ENCODE measurements around the gene CELSR1.
A peak's percentile ranks its signal among the peaks of the same experiment; 100 is the strongest.

CELSR1 gene

DNA sequence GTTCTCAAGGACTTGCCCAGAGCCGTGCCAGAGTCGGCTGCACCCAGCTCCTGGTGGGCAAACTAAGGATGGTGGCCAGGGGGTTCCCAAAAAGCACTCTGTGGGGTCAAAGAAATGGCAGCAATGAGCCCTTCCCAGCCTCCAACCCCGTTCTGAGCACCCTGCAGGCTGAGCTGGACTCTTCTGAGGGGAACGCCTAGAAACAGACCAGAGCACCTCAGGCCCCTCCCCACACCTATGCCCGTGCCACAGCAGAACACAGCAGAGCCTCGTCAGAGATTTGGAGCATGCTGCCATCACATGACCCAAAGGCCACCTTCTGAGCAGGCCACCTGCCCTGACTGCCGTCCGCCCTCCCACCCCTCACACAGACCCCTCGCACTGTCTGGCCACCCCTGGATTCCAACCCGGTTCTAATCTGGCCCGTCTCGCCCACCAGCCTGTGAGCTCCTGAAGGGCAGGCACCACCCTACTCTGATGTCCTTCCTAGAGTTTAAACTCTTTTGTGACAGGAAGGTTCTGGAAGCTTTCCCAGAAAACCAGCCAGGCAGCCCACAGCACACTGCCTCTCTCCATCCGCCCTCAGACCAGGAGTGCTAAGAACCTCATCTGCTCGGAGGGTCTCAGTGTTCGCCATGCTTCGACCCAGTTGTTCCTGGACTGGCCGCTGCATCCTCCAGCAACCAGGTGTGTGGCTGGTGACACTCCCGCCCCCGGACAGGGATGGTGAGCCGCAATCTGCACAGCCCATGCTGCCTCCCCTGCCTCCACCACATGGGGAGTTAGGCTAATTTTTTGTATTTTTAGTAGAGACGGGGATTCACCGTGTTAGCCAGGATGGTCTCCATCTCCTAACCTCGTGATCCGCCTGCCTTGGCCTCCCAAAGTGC lies 97.6 kb downstream of the CELSR1 start:
- DNase-seq = no peak

DNA sequence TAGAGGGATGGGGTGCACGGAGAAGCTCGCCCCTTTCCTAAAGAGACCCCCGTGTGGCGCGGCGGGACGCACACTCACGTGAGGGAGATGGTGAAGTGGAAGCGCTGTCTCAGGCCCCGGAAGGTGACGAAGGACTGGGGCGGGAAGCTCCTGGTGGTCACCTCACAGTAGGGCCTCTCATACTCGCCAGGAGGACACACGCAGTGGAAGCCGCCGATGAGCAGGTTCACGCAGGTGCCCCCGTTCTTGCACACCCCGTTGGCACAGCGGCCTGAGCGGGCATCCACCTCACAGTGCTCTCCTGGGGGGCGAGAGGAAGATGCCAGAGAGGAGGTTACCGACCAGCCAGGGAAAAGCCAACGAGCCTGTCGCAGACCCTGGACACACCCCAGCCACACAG lies 98.3 kb downstream of the CELSR1 start:
- DNase-seq = no peak

DNA sequence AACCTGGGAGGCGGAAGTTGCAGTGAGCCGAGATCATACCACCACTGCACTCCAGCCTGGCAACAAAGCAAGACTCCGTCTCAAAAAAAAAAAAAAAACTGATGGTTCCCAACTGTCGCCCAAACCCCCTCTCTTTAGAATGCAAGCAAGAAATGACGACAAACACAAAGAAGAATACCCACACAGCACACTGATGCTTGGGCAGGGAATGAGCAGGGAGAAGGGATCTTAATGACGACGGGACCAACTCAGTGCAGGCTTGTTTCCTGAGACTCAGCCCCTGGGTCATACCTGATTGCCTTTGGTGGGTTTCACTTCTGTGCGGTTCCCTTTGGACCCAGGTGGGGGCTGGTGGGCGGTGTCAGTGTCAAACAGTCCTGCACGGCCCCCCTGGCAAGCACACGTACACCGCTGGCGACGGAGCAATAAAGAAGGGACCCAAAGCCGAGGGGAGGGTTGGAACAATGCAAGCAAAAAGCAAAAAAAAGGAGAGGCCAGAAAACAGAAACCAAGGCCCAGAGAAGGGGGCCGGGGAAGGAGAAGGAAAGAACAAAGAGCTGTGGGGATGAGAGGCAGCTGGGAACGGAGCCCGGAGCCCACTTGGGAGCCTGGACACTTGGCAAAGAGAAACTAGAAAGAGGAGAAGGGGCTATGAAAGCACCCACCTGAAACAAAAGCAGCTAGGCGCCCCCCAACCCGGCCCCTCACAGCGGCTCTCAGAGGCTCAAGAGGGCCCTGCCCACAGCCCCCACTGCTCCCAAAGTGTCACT lies 99.6 kb downstream of the CELSR1 start:
- no peak for DNase-seq

DNA sequence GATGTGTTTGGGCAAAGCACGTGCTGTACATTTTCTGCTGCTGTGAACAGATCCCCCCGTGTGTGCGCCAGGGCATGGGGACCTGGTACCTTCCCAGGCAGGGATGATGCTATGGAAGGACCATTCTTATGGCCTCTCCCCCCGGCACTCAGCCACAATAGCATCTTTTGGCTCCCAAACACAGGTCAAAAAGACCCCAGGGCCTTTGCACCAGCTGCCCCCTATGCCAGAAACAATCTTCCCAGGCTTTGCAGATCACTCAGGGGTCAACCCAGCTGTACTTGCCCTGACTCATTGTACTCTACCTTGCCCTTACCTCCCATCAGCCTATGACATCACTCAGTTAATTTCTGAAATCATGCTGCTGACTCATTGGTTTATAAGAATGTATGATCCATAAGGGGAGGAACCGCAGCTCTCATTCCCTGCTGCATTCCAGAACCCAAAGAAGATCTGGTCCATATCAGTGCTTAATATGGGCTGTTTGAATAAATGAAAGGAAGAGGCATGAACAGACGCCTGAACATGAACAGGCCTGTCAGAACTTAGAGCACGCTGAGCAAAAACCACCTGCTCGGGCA lies 100.7 kb downstream of the CELSR1 start:
- no peak for DNase-seq

DNA sequence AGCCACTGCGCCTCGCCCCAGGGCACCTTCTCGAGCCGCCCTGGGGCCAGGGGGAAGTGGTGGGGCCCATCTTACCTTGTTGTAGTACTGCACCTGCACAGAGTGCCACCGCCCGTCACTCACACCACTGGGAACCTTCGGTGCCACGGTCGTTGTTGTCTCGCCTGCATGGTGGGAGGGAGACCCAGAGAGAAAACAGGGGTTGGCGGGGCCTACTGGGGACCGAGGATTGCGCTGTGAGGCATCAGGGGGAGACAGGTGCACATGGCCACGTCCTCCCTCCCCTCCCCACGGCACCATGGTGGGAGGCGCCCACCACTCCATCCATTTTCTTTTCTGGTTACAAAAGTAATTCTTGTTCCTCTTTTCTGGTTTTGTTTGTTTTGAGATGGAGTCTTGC lies 104.1 kb downstream of the CELSR1 start:
- DNase-seq = no peak

DNA sequence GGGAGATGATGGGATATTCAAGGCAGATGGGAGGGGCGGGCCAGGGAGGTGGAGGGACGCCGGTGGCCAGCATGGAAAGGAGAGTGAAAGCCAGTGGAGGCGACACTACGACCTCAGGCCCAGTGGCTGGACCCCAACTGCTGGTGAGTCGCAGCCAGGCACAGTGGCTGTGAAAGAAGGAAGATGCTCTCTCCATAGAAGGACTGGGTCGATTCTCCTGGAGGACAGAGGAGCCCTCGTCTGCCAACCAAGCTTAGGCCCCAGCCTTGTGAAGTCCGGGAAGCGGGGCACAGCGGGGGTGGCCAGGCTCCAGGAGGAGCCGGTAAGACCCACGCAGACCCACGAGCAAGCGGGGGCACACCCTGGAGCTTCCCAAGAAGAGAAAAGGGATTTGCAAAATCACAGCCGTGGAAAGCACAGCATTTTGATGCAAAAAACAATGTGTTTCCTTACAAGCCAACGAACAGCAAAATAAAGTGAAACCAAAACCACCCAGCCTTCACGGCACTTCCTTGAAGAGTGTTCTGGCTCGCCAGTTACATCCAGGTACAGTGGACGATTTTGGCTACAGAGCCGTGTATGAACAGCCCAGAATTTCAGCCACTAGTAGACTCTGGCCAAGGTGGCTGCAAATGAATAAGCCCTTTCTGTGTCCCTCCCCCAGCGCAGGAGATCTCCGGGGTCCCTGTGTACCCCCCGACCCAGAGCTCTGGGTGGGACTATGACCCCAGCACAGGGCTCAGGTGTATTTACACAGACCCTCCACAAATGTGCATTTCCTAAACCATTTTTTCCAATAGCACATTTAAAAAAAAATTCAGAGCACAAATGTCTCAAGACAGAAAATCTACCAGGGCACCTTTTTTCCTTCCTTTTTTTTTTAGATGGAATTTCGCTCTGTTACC lies 105.0 kb downstream of the CELSR1 start:
- no peak for DNase-seq

DNA sequence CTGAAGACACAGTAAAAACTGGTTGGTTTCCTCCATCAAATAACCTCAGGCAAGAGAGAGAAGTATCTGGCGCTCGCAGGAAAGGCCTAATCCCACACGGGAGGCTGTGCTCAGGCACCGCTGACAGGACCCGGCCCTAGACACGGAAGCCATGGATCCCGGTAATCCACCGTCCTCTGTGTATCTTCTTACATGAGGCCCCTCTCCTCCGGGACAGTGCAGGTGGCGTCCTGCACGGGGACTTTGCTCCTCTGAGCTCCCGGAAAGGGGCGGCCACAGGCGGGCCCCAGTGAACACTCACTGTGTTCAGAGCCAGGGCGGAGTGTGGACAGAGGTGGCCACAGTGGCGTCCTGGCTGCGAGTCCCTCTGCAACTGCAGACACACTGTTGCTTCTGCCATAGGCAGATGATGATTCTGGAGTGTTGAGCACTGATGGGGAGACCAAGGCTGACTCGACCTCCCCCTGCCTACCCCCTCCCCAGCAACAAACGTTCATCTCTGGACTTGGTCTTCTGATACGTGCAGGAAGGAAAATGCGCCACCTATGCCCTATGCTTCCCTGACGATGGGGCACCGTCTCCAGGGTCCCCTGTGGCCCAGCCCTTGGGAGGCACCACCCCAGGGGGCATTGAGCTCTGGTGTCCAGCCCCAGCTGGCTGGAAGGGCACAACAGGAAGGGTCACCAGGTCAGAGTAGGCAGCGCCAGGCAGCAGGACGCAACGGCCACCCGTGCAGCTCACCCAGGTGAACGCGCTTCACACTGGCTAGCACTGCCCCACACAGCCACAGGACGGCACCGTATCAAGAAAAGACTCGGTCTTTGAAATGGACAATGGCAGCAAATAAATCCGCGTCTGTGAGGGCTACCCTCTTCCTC lies 106.2 kb downstream of the CELSR1 start:
- no peak for DNase-seq

DNA sequence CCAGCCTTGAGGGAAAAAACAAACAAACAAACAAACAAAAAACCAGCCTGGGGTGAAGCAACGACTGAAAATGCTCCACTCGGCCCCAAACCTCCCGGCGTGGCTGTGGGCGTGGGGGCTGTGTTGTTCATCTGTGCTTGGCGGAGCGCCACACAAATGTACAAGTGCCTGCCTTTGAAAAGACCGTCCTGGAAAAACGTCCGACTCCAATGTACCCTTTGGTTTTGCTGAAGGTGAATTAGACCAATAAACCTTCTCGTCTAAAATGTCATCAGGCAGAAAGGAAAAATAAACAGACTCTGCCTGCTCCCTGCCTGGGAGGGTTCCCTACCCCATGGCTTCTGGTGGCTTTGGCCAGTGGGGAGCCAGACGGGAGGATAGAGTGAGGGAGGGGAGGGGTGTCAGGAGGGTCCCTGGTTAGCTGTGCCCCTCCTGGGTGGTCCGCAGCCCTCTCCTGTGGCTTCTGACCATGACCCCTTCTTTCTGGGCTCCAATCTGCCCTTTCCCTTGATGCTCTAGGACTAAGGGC lies 108.0 kb downstream of the CELSR1 start:
- no peak for DNase-seq

DNA sequence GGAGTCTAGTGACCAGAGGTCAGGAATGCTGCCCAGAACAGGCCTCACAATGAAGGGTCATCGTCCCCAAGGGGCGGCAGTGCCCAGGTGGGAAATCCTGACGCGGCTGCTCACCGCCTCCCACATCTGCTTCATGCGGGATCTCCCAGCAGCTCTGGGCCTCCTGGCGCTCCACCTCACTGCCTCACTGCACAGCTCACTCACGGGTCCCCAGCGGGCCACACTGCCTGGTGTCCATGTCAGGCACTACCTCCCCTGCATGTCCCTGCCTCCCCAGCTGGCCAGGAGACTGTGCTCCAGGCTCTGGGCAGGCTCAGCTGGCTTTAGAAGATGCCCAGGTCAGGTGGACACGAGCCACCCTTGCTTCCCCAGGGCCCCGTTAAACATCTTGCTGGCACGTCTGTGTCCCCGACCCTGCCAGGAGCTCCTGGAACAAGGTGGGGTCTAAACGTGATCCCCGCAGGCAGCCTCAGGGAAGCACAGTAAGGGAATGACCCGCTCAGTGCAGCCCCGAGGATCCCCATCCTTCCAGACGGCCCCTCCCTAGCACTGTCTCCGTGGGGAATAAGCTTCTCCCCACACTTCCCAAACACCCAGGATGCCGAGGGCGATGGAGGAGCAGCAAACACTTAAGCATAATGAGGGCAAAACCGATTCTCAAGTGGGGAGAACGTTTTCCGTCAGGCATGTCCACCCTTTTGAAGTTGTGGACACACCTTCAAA lies 108.7 kb downstream of the CELSR1 start:
- DNase-seq = no peak

DNA sequence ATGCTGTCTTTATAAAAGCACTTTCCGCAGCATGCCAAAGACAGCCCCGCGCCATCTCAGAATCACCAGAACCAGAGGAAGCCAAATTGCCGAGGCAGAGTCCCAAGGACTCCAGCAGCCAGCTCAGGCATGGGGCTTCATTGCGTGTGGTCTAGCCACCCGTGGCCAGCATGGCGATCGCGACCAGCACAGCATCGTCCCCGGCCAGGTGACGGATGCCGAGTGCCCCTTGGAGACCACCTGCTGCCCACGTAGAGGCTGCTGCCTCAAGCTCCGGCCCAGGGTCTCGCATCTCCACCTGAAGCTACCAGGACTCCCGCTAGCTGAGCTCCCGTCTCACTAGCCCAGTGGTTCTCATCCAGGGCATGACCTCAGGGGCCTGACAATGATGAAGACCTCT lies 109.2 kb downstream of the CELSR1 start:
- DNase-seq = no peak

DNA sequence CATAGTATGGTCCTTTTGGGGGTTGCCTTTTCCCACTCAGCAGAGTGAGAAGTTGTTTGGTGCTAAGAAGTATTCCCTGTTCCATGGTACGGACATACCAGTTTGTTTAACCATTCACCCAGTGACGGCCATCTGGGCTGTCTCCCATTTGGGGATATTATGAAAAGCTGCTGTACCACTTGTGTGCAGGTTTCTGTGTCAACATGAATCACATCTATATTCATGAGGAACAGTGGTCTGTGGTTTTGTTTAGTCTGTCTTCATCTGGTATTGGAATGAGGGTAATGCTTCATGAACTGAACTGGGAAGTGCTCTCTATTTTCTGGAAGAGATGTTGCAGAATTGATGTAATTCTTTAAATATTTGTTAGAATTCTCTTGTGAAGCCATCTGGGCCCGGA lies 112.4 kb downstream of the CELSR1 start:
- DNase-seq = no peak

DNA sequence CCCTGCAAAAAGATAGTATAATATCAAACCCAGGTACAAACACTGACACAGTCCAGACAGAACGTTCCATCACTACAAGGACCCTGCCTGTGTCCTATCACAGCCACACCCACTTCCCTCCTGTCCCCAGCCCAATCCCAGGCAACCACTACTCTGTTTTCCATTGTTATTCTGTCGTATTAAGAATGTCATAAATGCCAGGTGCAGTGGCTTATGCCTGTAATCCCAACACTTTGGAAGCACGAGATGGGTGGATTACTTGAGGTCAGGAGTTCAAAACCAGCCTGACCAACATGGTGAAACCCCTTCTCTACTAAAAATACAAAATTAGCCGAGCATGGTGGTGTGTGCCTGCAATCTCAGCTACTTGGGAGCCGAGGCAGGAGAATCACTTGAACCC lies 112.9 kb downstream of the CELSR1 start:
- no peak for DNase-seq

DNA sequence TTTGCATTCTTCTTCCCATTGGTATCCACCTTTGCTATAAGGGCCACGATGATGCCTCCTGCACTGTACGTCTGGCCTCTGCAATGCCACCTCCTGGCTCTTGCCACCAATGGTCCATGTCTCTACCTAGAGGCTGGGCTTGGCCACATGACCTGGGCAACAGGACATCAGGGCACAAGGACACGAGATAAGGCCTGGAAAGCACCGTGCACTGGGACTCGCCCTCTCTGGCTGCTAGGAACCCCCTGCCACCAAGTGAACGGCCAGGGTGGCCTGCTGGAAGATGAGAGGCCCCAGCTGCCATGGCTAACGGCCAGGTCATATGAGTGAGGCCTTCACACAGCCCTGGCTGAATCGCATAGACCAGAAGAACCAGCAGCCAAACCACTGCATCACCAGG lies 114.5 kb downstream of the CELSR1 start:
- DNase-seq = peak; percentile 45

DNA sequence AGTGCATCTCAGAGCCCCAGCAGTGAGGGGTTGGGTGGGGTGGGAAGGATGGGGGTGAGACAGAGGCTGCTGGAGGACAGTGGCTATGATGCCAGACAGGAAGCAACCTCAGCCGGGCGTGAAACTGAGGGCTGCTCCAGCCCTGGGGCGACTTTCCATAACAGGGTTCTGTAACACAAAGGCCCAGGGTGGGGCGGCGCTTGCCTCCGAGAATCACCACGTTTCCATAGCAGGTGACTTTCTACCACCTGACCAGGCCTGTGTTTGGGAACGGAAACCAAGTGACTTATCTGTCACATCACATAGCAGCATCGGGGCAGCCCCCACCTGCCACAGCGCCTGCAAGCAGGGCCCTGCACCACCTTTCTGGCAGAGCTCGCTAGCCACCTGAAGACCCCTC lies 116.2 kb downstream of the CELSR1 start:
- DNase-seq = no peak

DNA sequence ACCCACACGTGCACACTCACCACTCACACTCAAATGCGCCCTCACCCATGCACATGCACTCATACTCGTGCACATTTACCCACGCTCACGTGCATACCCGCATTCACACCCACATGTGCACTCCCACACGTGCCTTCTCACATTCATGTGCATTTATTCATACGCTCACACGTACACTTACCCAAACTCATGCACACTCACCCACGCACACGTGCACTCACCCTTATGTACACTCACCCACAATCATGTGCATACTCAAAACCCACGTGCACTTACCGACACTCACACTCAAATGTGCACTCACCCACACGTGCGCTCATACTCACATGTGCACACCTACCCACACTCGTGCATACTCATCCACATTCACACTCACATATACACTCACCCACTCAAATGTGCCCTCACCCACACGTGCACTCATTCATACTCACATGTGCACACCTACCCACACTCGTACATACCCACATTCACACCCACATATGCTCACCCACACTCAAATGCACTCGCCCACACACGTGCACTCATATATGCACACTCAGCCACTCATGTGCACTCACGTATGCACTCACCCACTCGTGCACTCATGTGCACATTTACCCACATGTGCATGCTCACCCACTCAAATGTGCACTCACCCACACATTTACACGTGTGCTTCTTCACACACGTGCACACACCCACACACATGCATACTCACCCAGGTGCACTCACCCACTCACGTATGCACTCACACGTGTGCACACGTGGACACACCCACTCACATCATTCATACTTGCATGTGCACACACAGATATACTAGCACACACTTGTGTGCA lies 117.5 kb downstream of the CELSR1 start:
- DNase-seq = no peak

DNA sequence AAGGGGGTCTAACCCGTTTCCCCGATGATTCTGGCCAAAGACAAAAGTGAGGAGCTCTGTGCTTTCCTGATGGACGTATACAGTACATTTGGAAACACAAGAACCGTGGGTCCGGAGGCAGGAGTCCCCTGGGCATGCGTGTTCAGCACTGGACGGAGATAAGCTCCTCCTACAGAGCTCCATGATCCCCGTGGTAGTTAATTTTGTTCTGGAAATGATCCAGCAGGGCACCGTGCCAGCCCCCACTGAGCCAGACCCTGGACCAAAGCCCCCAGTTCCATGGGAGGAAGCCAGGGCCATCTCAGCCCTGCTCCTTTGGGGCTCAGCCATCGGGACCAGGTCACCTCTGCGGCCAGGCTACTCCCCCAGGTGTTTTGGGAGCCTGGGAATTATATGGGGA lies 118.6 kb downstream of the CELSR1 start:
- no peak for DNase-seq

DNA sequence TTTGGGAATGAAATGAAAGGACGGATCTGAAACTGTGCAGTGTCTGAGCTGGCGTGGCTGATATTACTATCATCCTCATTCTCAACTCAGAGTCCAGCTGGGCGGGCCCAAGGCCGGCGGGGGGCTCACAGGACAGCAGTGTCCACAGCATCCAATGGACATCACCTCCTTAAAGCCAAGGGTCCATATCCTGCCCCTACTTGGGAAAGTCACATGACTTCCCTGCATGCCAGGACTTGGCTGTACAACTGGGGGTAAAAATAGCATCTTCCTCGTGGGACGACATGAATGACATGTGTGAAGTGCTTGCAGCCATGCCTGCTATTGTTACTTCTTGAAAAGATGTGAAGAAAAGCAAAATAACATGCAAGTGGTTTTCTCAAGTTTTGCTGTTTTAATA lies 119.7 kb downstream of the CELSR1 start:
- no peak for DNase-seq

DNA sequence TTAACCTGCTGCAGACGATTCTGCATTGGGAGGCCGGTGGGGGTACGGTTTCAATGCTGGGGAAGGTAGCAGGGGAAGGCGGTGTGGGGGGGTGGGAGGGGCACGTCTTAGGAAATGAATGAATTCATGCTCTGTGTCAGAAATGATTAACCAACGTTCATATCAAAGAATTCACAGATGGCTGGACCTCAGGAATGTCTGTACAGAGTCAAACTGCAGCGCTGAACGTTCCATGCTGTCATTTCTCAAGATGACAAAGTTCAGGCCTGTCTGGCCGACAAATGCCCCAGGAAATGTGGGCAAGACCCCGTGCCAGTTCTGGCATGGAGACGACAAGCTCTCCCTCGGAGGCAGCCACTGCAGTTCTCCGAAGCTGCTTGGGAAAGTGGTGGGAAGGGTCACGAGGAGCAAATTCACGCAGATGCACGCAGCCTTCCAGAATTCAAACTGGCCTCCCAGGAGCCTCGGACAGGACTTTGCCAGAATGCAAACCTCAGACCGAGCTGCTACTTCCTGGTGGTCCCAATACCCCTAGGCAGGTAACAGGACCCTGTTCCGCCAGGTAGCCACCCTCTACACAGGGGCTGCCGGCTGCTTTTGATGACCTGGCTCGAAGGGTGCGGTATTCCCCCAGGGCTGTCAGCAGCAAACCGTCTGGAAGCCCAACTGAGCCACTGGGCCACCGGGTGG lies 120.4 kb downstream of the CELSR1 start:
- no peak for DNase-seq

DNA sequence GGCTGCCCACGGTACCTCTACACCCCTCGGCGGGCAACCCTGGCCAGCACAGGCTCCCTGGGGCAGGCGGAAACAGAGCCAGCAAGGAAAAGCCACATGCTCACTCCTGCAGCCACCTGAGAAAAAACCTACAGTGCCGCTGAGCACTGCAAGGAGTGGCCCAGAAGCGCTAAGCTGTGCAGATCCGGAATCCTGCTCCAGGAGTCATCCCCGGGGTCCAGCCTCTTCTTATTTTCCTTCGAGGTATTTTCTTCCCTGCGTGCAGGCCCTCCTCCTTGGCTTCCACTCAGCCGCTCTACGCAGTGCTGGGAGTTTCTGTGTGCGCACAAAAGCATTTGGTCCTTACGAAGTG lies 120.9 kb downstream of the CELSR1 start:
- peak; percentile 56 for DNase-seq
